Measurements from ENCODE around the gene PDCD4.

DNA sequence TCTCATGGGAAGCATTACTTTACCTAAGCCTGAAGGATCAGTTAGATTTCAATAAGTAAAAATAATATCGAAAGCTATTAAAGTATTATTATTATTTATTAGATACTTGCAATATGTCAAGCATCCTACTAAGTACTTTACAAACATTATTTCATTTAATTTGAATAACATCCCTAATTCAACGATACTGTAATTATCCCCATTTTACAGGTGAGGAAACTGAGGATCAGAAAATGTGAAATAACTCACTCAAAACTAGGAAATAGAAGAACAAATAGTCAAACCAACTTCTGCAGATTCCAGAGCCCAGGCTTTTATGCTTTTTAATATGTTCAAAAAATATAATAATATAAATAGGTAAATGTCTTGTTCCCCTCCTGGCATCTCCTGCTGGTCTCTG, 10.3 kb upstream of the PDCD4 start:
- TF ChIP-seq CTCF (IDR thresholded peaks at IDR 0.05; ENCODE audit: extremely low read depth in 1 of 2, insufficient read depth in 1 of 2, low read depth in 1 of 2, low read length in 2 of 2) (no peak), POLR2A (IDR thresholded peaks at IDR 0.05; ENCODE audit: low read depth, low read length) (no peak)
- TF ChIP-seq, protein P1, sequence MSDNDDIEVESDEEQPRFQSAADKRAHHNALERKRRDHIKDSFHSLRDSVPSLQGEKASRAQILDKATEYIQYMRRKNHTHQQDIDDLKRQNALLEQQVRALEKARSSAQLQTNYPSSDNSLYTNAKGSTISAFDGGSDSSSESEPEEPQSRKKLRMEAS (IDR thresholded peaks at IDR 0.05; ENCODE audit: insufficient read depth, insufficient read length), result no peak

Measured in endothelial cell of umbilical vein (primary cell).